Measurements from ENCODE around the gene ANP32B.
"Not testable (repeated sequence)": the region's sequence is repeated elsewhere in the genome, so short reads cannot be mapped to it uniquely, and the experiment has no call there.

The ANP32B gene

DNA sequence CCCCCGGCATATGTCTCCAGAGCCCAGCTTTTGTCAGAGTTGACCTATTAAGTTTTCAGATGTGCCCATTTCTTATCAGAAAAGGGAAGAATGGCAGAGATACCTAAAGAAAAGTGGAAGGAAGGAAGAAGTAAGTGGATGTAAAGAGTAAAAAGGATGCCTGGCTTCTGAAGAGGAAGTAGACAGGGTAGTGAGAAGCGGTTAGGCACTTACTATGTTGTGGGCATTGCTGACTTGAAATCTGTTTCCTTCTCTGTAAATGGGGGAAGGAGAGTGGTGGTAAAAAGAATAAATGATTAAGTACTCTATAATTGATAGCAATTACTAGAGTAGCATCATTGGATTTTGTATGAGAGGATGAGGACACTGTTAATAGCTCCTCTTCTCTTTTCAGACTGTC is 9.9 kb downstream of the ANP32B start:
- Histone ChIP-seq H3K4me1 (ENCODE audit: low read depth, poor library complexity, severe bottlenecking) (peaks cover 85% of the 10 kb centered on the region), H3K27me3 (ENCODE audit: insufficient read depth, low read depth) (no peaks in the 10 kb centered on the region), H3K4me2 (no peak overlapping the region), H4K20me1 (ENCODE audit: insufficient read depth) (peaks cover 56% of the 10 kb centered on the region), H3K4me3 (IDR thresholded peaks at IDR 0.05; ENCODE audit: insufficient read depth, low read depth, low read length) (no peak overlapping the region), H3K9ac (no peak overlapping the region), H3K27ac (no peak overlapping the region), H3K79me2 (ENCODE audit: insufficient read depth, low read depth) (peaks cover 99% of the 10 kb centered on the region), H2AFZ (ENCODE audit: low read depth) (no peak overlapping the region), H3K36me3 (ENCODE audit: insufficient read depth) (peaks cover 6% of the 10 kb centered on the region)
- TF ChIP-seq, protein P1, sequence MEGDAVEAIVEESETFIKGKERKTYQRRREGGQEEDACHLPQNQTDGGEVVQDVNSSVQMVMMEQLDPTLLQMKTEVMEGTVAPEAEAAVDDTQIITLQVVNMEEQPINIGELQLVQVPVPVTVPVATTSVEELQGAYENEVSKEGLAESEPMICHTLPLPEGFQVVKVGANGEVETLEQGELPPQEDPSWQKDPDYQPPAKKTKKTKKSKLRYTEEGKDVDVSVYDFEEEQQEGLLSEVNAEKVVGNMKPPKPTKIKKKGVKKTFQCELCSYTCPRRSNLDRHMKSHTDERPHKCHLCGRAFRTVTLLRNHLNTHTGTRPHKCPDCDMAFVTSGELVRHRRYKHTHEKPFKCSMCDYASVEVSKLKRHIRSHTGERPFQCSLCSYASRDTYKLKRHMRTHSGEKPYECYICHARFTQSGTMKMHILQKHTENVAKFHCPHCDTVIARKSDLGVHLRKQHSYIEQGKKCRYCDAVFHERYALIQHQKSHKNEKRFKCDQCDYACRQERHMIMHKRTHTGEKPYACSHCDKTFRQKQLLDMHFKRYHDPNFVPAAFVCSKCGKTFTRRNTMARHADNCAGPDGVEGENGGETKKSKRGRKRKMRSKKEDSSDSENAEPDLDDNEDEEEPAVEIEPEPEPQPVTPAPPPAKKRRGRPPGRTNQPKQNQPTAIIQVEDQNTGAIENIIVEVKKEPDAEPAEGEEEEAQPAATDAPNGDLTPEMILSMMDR (conservative IDR thresholded peaks at IDR 0.05; ENCODE audit: low read depth, low read length): no peak

DNA sequence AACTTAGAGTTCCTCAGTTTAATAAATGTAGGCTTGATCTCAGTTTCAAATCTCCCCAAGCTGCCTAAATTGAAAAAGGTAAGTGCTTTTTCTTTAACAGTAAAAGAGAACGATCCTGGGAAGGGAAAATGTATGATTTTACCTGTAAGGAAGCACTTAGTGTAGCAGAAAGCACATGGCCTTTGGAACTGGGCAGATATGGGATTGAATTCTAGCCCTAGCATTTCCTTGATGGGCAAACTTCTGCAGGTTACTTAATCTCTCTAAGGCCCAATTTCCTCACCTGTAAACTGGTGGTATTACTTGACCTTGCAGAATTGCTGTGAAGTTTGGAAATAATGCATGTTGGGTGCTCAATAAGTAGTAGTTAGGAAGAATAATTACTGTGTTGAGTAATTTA is 11.6 kb downstream of the ANP32B start:
- H3K4me1 ChIP-seq (ENCODE audit: low read depth, poor library complexity, severe bottlenecking): peaks cover 73% of the 10 kb centered on the region
- no peak overlapping the region for H3K4me3 ChIP-seq (IDR thresholded peaks at IDR 0.05; ENCODE audit: insufficient read depth, low read depth, low read length)
- H3K4me2 ChIP-seq: no peak overlapping the region
- H4K20me1 ChIP-seq (ENCODE audit: insufficient read depth): peaks cover 43% of the 10 kb centered on the region
- peaks cover 94% of the 10 kb centered on the region for H3K79me2 ChIP-seq (ENCODE audit: insufficient read depth, low read depth)
- TF ChIP-seq, protein P1 (conservative IDR thresholded peaks at IDR 0.05; ENCODE audit: low read depth, low read length): no peak
- no peak overlapping the region for H3K27ac ChIP-seq
- H3K27me3 ChIP-seq (ENCODE audit: insufficient read depth, low read depth): no peaks in the 10 kb centered on the region
- no peak overlapping the region for H3K9ac ChIP-seq
- no peak overlapping the region for H2AFZ ChIP-seq (ENCODE audit: low read depth)
- H3K36me3 ChIP-seq (ENCODE audit: insufficient read depth): peaks cover 6% of the 10 kb centered on the region

DNA sequence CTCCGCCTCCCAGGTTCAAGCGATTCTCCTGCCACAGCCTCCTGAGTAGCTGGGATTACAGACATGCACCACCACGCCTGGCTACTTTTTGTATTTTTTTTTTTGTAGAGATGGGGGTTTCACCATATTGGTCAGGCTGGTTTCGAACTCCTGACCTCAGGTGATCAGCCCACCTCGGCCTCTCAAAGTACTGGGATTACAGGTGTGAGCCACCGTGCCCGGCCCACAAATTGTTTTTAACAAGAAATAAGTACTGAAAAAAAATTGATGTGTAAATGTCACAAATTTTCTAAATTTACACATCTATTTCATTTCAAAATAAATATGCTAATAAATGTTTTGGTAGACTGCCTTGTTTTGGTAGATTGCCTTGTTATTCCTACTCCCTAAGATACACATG is 13.5 kb downstream of the ANP32B start:
- not testable (repeated sequence) for H2AFZ ChIP-seq (ENCODE audit: low read depth); H3K4me2 ChIP-seq; H3K27ac ChIP-seq; H3K27me3 ChIP-seq (ENCODE audit: insufficient read depth, low read depth); H3K4me3 ChIP-seq (IDR thresholded peaks at IDR 0.05; ENCODE audit: insufficient read depth, low read depth, low read length); H3K9ac ChIP-seq; H3K36me3 ChIP-seq (ENCODE audit: insufficient read depth)
- peaks cover 56% of the 10 kb centered on the region for H3K4me1 ChIP-seq (ENCODE audit: low read depth, poor library complexity, severe bottlenecking)
- peaks cover 30% of the 10 kb centered on the region for H4K20me1 ChIP-seq (ENCODE audit: insufficient read depth)
- H3K79me2 ChIP-seq (ENCODE audit: insufficient read depth, low read depth): peaks cover 94% of the 10 kb centered on the region

DNA sequence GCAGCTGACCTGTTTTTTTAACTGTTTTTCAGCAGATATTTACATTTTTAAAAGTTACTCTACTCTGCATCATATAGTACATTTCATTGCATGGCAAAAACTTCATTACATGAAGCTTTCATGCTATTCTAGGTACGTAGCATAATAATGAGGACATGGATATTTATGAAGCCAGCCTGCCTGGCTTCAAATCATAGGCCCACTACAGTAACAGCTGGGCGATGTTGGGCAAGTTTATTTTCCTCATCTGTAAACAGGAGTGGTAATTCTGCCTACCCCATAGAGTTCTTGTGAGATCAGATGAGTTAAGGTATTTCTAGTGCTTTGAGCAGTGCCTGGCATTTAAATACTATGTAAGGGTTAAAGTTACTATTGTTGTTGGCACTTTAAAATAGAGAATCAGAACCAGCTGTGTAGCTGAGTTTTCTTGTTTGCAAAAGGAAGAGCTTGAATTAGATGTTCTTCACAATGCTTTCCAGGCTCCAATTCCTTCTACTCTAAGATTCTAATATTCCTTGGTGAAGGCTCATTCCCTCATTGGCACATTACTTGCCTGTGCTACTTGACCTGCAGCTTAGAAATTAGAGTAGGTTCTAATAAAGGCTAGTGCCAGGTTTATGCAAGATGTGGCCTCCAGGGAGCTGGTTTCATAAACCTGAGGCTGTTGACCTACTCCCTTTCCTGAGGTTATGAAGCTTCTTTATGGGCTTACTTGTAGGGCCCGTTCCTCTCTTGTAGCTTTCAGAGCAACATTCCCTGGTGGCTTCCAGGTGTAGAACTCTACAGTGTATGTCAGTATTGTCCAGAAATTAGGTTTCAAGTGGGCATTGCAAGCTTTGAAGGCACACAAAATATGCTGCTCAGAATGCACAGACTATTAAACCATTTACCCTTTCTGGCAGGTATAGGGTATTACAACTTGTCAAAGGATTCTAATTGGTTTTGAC is 14.5 kb downstream of the ANP32B start:
- peaks cover 27% of the 10 kb centered on the region for H4K20me1 ChIP-seq (ENCODE audit: insufficient read depth)
- no peak overlapping the region; the same call in 1 of the 2 replicates for H3K4me2 ChIP-seq
- H3K4me1 ChIP-seq (ENCODE audit: low read depth, poor library complexity, severe bottlenecking): peaks cover 46% of the 10 kb centered on the region
- H3K27ac ChIP-seq: no peak overlapping the region; the same call in 1 of the 2 replicates
- H3K27me3 ChIP-seq (ENCODE audit: insufficient read depth, low read depth): no peaks in the 10 kb centered on the region
- no peak overlapping the region for H3K4me3 ChIP-seq (IDR thresholded peaks at IDR 0.05; ENCODE audit: insufficient read depth, low read depth, low read length)
- H2AFZ ChIP-seq (ENCODE audit: low read depth): no peak overlapping the region
- peaks cover 9% of the 10 kb centered on the region for H3K36me3 ChIP-seq (ENCODE audit: insufficient read depth)
- H3K9ac ChIP-seq: no peak overlapping the region
- H3K79me2 ChIP-seq (ENCODE audit: insufficient read depth, low read depth): peaks cover 94% of the 10 kb centered on the region
- TF ChIP-seq, protein P1 (conservative IDR thresholded peaks at IDR 0.05; ENCODE audit: low read depth, low read length): no peak

DNA sequence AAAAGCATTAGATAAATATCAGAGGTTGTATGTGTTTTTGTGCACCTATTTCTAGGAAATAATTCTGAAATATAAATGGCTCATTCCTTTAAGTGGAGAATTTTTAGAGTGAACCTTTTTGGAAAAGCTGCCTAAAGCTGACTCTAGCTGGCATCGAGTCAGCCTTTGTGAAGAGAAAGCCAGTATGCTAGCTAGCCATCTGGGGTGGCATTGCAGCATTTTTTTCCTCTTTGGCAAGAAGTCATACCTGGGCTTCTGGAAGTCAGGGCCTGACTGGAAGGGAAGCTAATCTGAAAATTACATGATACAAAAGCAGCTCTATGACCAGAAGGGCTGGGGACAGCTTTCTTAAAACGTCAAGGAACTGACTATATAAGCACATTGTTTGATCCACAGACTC is 19.7 kb downstream of the ANP32B start:
- Histone ChIP-seq H3K9ac (no peak overlapping the region), H3K4me3 (IDR thresholded peaks at IDR 0.05; ENCODE audit: insufficient read depth, low read depth, low read length) (no peak overlapping the region), H3K79me2 (ENCODE audit: insufficient read depth, low read depth) (peaks cover 87% of the 10 kb centered on the region), H2AFZ (ENCODE audit: low read depth) (no peak overlapping the region), H3K27ac (no peak overlapping the region), H4K20me1 (ENCODE audit: insufficient read depth) (peaks cover 5% of the 10 kb centered on the region; the same call in 1 of the 2 replicates), H3K27me3 (ENCODE audit: insufficient read depth, low read depth) (no peaks in the 10 kb centered on the region), H3K4me2 (no peak overlapping the region), H3K36me3 (ENCODE audit: insufficient read depth) (peaks cover 4% of the 10 kb centered on the region; the same call in 1 of the 2 replicates), H3K4me1 (ENCODE audit: low read depth, poor library complexity, severe bottlenecking) (peaks cover 7% of the 10 kb centered on the region)
- TF ChIP-seq, protein P1 (conservative IDR thresholded peaks at IDR 0.05; ENCODE audit: low read depth, low read length): no peak
